Stimulated activated naive CD4-positive, alpha-beta T cell (primary cell): ENCODE data around the gene ZNF92.
"Not testable (repeated sequence)": the region's sequence is repeated elsewhere in the genome, so short reads cannot be mapped to it uniquely, and the experiment has no call there.

ENCODE experiments used
- DNase-seq, 6 experiments: peaks; one replicate each; lab custom pipeline; 2025; lab: John Stamatoyannopoulos, UW

ZNF92 gene

DNA sequence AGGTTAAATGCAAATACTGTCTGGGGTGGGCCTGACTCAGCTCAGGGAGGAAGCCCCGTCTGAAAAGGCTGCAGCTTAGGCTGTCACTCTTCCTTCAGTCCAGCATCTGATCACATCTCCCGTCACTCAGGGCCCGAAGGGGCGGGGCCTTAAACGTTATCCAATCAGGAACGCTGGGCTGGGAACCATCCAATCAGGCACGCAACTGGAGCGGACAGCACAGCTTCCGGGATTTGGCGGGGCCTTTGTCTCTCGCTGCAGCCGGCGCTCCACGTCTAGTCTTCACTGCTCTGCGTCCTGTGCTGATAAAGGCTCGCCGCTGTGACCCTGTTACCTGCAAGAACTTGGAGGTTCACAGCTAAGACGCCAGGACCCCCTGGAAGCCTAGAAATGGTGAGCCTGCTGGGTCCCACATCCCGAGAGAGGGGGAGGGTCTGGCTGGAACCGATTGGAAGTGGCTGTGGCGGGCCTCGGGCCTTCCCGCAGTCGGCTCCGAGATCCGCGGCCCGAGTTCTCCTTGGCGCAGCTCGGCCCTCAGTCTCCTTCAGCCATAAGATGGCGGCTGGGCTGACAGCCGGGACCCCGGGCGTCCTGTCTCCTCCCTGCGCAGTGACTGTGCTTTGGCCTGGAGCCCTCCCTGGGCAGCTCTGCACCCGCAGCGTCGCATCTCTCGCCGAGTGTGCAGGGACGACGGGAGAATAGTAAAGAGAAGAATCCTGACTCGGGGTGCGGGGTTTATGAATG, at the start of gene ZNF92:
Gene ZNF92 (plus strand): TSS at position 248 of the 744 bp plus-strand sequence. CDS start 143 bp downstream, at position 391.
- peak; percentile 88 to 94 (median 93) for DNase-seq

DNA sequence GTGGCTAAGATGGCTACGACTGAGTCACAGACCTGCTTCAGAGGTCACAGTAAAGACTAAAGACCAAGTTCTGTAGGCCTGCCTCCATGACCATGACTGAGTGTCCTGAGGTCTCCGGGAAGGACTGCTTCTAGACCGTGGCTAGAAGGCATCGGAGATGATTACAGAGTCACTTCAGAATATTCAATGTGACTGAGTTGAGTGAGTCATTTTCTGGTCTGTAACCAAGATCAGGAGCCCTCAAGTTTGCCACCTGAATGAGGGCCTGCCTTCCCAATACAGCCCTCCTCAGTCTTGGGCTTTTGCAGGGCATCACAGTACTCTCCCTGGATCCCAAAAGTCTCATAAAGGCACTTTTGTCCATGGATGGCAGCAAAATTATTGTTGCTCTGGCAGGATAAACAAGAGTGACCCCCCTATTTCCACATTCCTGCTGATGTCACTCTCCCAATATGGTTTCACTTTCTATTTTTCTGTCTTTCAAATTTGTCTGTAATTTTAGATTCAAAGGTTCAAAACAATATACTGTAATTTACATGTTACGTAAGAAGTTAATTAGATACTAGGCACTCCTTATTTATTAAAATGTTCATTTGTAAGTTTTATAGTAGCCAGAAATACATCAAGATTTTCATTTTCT, 47.7 kb upstream of the ZNF92 start:
- no peak for DNase-seq

DNA sequence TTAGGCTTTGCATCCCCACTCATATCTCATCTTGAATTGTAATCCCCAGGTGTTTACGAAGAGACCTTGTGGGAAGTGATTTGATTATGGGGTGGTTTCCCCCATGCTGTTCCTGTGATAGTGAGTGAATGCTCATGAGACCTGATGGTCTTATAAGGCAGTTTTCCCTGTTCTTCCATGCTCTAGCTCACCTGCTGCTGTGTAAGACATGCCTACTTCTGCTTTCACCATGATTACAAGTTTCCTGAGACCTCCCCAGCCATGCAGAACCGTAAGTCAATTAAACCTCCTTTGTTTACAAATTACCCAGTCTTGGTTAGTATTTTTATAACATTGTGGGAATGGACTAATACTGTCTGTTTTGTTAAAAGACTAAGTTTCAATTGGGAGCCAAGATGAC, 35.3 kb upstream of the ZNF92 start:
- DNase-seq = no peak

DNA sequence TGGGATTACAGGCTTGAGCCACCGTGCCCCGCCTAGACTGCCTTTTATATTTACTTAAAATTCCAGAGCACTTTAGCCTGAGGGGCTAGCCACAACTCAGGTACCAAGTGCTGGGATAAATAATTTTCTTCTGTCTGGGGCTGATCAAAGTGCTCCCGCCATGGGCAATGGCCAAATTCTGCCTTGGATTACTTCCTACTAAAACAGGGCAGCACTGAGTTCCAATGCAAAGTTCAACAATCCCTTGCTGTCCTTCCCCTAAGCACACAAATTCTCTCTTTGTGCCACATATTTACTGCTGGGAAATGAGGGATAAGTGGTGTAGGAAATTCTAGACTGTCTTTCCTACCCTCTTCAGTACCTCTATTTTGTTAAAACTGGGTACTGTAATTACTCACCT, 34.4 kb upstream of the ZNF92 start:
- no peak for DNase-seq

DNA sequence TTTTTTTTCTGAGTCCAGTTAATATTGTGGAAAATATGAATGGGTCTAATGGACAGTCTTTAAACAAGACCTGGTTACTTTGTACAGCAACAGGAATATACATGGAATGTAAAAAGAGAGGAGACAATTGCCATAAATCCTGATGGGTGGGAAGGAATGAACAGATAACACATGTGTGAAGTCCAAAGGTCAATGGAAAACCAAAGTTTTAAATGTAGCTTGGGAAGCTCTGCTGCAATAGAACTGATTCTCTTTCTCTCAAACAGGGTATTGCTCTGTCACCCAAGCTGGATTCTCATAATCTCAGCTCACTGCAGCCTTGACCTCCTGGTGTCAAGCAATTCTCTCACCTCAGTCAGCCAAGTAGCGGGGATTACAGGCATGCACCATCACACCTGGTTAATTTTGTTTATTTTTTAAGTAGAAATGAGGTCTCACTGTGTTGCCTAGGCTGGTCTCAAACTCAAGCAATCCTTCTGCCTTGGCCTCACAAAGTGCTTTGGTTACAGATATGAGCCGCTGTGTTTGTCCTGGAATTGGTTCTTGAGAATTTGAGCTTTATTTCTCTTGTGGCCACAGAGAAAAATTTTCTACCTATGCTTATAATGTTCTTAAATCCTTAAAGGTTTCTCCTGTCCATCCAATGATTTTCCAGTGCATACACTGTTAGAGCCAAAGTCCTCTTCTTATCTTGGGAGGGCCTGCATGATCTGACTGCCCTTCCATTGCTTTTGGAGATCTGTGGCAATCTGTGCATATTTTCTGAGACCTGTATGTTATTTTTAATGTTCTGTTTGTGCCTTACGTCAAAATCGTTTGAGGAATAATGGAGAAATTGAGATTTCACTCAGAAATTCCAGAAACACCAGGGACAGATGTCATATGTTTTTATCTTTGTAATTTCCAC, 30.7 kb upstream of the ZNF92 start:
- DNase-seq = no peak

DNA sequence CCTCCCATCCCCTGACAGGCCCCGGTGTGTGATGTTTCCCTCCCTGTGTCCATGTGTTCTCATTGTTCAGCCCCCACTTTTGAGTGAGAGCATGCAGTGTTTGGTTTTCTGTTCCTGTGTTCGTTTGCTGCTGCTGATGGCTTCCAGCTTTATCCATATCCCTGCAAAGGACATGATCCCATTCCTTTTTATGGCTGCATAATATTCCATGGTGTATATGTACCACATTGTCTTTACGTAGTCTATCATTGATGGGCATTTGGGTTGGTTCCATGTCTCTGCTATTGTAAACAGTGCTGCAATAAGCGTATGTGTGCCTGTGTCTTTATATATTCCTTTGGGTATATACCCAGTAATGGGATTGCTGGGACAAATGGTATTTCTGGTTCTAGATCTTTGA, 29.1 kb upstream of the ZNF92 start:
- not testable (repeated sequence) for DNase-seq

DNA sequence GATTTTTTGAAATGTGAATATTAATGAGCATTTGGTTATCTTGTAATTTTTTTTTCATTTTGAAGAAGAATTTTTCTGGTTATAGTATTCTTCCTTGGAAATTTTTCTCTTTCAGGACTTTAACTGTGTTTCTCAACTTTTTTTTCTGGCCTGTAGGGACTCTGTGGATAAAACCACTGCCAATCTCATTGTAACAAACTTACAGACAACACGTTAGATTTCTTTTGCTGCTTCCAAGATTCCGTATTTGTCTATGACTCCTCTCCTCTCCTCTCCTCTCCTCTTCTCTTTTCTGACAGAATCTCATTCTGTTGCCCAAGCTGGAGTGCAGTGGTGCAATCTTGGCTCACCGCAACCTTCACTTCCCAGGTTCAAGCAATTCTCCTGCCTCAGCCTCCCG, 19.4 kb upstream of the ZNF92 start:
- DNase-seq = no peak

DNA sequence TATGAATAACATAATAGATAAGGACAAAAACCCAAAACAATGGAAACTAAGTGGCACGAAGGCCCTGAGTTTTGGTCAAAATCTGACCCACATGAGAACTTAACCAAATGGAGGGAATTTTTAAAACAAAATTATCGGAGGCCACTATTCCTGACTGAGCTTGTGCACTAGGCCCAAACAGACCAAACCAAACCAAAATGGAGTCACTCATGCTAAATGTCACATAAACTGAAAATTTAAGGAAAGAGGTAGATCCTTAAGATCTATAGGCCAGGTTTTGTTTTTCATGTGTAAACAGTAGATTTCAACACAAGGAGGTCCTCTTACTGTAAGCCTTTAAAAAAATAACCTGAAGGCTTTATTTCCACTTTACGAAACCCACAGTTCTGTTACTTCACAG, 3.8 kb upstream of the ZNF92 start:
- DNase-seq = no peak

DNA sequence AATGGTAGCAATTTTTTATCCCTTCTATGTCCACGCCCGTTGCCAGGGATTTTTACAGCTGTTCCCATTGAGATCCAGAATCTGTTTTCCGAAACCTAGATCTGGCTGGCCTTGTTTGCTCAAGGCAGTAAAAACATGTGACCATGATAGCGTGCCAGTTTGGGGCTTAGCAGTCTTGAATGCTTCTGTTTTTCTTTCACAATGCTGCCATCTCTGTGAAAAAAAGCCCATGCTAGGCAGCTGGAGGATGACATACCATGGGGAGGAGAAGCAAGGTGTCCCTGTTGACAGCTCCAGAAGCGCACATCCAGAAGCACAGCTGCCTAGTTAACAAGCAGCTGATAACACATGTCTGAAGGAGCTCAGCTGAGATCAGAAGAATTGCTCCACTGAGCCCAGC, 2.2 kb upstream of the ZNF92 start:
- DNase-seq = no peak

DNA sequence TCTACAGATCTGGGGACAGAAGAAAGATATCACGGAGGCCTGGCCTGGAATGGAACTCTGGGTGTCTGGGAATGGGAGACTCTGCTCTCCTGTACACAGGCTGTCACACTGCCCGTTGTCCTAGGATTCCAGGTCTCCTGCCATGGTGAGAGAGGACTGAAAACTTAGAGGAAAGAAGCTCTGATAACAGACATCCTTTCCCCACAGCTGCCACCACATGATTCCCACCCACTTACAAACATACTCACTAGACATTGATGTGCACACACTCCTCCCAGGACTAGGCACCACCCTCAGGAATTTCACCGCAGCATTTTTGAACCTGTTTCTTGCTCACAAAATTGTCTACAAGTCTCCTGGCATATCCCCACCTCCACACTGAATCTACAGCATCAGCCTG, 5.7 kb downstream of the ZNF92 start:
- DNase-seq = no peak

DNA sequence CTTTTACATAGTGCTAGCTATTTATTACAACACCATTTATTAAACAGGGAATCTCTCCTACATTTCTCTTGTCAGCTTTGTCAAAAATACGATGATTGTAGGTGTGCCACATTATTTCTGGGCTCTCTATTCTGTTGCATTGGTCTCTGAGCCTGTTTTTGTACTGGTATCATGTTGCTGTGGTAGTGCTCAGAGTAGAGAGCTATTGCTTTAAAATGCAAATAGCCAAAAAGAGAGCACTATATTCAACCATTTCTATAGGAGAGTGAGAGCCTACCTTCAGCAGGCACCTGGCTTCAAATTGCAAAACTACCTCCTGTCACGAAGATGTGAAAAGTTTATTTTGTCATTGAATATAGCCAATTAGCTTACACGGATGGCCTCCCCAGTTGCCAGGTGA, 8.1 kb downstream of the ZNF92 start:
- no peak for DNase-seq

DNA sequence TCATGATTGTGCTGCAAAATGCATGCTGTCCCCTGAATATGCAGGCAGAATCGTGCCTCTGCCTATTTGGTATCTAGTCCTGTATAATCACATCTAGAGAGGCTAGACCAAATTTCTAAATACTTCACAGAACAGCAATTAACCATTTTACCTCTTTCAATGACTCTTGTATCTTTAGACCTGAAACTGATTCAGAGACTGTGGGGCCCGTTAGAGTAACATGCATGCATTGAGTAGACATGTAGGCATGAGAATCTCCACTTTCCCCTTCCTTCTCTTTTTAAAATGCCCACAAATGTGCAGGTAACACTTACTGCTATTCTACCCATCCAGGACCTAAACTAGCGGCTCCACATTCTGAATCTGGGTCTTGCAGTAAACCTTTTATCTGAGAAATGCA, 8.8 kb downstream of the ZNF92 start:
- DNase-seq = no peak

DNA sequence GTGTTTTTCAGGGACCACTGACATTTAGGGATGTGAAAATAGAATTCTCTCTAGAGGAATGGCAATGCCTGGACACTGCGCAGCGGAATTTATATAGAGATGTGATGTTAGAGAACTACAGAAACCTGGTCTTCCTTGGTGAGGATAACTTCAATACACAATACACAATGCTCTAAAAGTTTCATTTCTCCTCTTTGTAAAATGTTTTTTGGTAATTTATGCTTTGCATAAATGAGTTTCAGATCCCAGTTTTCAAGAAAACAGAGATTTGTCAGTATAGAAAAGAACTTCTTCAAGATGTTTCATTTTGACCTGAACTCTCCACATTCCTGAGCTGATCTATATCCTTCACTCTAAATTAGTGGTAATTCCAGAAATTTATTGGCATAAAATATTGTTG, 14.2 kb downstream of the ZNF92 start:
- no peak for DNase-seq

DNA sequence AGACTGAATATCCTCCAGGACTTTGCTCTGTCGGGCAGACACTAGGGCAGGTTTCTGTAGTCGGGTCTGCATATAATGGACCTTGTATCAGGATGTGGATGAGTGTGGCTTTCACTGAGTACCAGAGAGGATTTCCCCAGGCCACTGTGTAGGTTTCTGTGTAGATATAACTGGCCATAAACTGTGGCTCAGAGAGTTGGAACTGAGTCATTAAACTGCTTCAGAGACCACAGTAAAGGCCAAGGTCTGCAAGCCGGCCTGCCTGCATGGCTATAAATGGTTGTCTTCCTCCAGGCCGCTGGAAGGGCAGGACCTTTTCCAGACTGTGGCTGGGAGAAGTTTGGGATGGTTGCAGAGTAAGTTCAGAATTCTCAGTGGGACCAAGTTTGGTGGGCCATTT, 16.9 kb downstream of the ZNF92 start:
- DNase-seq = no peak

DNA sequence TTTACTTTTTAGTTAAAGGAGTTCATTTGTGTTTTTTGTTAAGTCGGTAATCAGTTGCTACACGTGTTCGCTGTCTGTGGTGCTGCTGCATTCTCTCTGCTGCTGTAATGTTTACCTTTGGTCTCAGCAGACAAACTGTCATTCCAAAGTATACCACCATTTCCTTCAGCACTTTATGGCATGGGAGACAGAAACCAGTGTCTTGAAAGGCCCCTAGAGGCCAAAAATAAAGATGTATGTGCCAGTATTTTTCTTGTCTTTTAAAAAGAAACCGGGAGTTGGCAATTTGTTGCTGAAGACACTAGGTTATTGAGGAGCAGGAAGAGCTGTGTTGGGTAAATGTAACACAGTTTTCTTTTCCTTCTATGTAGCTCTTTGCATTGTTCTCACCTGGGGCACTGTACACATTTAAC, 24.1 kb downstream of the ZNF92 start:
- no peak for DNase-seq

DNA sequence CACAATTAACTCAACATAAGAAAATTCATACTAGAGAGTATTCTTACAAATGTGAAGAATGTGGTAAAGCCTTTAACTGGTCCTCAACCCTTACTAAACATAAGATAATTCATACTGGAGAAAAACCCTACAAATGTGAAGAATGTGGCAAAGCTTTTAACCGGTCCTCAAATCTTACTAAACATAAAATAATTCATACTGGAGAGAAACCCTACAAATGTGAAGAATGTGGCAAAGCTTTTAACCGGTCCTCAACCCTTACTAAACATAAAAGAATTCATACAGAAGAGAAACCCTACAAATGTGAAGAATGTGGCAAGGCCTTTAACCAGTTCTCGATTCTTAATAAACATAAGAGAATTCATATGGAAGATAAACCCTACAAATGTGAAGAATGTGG, 25.0 kb downstream of the ZNF92 start:
- not testable (repeated sequence) for DNase-seq

DNA sequence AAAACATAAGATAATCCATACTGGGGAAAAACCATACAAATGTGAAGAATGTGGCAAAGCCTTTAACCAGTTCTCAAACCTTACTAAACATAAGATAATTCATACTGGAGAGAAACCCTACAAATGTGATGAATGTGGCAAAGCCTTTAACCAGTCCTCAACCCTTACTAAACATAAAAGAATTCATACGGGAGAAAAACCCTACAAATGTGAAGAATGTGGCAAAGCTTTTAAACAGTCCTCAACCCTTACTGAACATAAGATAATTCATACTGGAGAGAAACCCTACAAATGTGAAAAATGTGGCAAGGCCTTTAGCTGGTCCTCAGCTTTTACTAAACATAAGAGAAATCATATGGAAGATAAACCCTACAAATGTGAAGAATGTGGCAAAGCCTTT, 25.4 kb downstream of the ZNF92 start:
- not testable (repeated sequence) for DNase-seq

DNA sequence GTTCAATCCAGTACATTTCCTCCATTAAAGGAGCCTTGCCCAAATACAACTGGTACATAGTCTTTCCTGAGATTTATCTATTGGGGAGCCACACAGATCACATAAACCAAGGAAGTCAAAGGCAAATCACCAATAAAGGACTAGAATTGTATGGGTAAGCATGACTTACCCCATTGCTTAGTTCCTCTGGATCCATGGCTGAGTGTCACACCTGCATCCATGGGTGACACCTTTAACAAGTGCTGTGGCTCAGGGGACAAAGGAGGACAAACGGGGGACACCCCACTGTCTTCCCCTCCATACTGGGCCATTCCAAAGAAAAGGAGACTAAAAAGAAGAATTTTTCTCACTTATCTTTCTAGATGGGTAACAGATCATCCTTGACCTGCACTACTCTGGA, 30.4 kb downstream of the ZNF92 start:
- no peak for DNase-seq

DNA sequence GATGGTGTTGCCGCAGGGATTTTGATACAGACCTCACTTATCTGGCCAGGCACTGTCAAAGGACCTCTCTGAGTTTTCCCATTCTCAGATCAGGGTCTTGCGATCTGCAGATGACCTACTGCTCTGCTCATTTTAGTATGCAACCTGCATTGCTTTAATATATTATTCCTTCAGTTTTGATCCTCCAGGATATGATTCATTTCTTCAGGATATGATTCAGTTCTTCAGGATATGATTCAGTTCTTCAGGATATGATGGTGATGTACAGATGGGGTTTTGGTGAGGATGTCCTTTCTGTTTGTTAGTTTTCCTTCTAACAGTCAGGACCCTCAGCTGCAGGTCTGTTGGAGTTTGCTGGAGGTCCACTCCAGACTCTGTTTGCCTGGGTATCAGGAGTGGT, 33.1 kb downstream of the ZNF92 start:
- DNase-seq = not testable (repeated sequence)

DNA sequence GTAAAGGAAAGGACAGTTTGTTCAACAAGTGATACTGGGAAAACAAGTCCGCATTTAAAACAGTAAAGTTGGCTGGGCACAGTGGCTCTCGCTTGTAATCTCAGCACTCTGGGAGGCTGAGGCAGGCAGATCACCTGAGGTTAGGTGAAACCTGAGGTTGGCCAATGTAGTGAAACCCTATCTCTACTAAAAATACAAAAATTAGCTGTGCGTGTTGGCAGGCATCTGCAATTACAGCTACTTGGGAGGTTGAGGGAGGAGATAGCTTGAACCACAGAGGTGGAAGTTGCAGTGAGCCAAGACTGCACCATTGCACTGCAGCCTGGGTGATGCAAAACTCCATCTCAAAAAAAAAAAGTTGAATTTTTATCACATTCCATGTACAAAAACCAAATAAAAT, 35.7 kb downstream of the ZNF92 start:
- no peak for DNase-seq

DNA sequence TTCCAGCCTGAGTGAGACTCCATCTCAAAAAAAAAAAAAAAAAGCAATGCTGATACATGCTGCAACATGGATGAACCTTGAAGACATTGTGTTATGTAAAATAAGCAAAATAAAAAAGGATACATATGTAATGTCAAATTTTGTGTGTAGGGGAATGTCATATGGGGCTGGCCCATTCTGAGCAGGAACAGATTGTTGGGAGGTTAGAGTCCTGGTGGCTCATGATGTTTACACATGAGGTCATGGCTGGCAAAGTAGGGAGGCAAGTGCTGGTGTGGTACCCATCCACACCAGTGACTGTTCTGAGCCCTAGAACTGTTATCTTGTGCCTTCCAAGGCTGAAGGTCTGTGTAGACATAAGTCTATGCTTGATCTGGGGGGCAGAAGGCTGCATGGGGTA, 37.6 kb downstream of the ZNF92 start:
- DNase-seq = no peak

DNA sequence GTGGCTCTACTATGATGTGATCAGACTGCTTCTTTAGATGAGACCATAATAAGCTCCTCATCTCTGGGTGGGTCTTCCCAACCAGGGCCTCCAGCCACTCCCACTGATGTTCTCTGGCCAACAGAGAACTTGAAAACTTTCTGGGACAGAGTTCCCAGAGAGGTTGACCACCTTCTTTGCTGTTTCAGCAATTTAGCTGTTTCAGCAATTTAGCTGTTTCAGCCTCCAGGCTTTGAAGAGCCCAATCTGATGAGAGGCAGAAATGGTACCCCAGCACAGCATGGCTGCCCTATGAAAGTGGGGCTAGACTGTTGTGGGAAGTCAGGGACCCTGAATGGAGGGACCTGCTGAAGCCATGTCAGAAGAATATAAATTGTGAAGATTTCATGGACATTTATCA, 49.0 kb downstream of the ZNF92 start:
- no peak for DNase-seq

DNA sequence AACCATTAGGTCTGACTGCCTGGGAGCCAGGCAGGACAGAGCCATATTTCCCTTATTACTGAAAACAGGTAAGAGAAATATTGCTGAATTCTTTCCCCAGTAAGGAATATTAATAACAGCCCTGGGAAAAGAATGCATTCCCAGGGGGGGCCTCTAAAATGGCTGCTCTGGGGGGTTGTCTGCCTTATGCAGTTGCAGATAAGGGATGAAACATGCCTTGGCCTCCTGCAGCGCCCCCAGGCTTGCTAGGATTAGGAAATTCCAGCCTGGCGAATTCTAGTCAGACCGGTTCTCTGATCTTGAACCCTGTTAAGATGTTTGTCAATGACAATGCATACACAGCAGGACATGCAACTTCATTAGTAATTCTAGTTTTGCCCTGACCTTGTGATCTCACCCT, 49.6 kb downstream of the ZNF92 start:
- not testable (repeated sequence) for DNase-seq
